HepG2 (cell line): ENCODE measurements around the gene TCTA. TPM values are rescaled to one million over a fixed set of nuclear protein-coding genes. Genes with fewer than 3 reads are reported as not detected.

Experiments
- ASH2L ChIP-seq: fragments of 300-600, 200-600 bp; sonication (generic); IDR thresholded peaks from 2 replicates; pipeline ENCODE4 v1.7.0; 2017; ENCODE audit warnings: low read depth, mild to moderate bottlenecking, moderate library complexity, mixed read lengths, low read length; ENCODE audit not compliant: insufficient read length
- CHCHD3 ChIP-seq: sonication (generic); formaldehyde crosslinking; IDR thresholded peaks from 2 replicates; pipeline ENCODE4 v1.8.0; 2022; ENCODE audit warnings: mild to moderate bottlenecking, missing genetic modification reagents, moderate library complexity
- CREBL2 ChIP-seq: sonication (generic); formaldehyde crosslinking; IDR thresholded peaks from 2 replicates; pipeline ENCODE4 v1.8.1; 2023; ENCODE audit warnings: missing genetic modification reagents, mild to moderate bottlenecking, borderline replicate concordance
- FOXA3 ChIP-seq: IDR thresholded peaks from 2 replicates; pipeline ENCODE4 v1.6.1; 2016; ENCODE audit warnings: missing genetic modification reagents, missing compliant biosample characterization
- GZF1 ChIP-seq: sonication (generic); formaldehyde crosslinking; IDR thresholded peaks from 2 replicates; pipeline ENCODE4 v1.5.1; 2020; ENCODE audit warnings: mild to moderate bottlenecking, missing genetic modification reagents
- HCFC1 ChIP-seq: fragments of 150-350 bp; IDR thresholded peaks from 2 replicates; pipeline ENCODE4 v1.6.1; 2014; ENCODE audit warnings: low read depth, low read length
- MBNL3 ChIP-seq: fragments of 250-450 bp; sonication (Bioruptor Pico); conservative IDR thresholded peaks from 2 replicates; pipeline ENCODE4 v1.8.0; 2022; ENCODE audit warnings: mild to moderate bottlenecking, inconsistent platforms
- MIER2 ChIP-seq: IDR thresholded peaks from 2 replicates; pipeline ENCODE4 v1.6.1; 2016; ENCODE audit warnings: missing biosample characterization, missing genetic modification reagents
- NFIB ChIP-seq: sonication (generic); formaldehyde crosslinking; IDR thresholded peaks from 2 replicates; pipeline ENCODE4 v1.9.0; 2021; ENCODE audit warnings: missing genetic modification reagents, mild to moderate bottlenecking, borderline replicate concordance
- NR1H2 ChIP-seq: sonication (generic); formaldehyde crosslinking; IDR thresholded peaks from 2 replicates; pipeline ENCODE4 v1.8.1; 2022; ENCODE audit warnings: low read depth, missing genetic modification reagents, borderline replicate concordance
- PCBP2 ChIP-seq: fragments of 200-400 bp; formaldehyde crosslinking; optimal IDR thresholded peaks from 2 replicates; pipeline ENCODE3; 2018; ENCODE audit warnings: low read length, low read depth; ENCODE audit not compliant: poor library complexity, severe bottlenecking
- PLRG1 ChIP-seq: fragments of 450-650 bp; conservative IDR thresholded peaks from 2 replicates; pipeline ENCODE4 v1.6.1; 2016
- POGK ChIP-seq: sonication (generic); formaldehyde crosslinking; conservative IDR thresholded peaks from 2 replicates; pipeline ENCODE4 v1.8.0; 2022; ENCODE audit warnings: mild to moderate bottlenecking, moderate library complexity, missing genetic modification reagents
- RFXAP ChIP-seq: sonication (generic); formaldehyde crosslinking; IDR thresholded peaks from 2 replicates; pipeline ENCODE4 v1.4.0; 2020; ENCODE audit warnings: missing genetic modification reagents, borderline replicate concordance
- SETDB1 ChIP-seq: sonication (generic); formaldehyde crosslinking; IDR thresholded peaks from 2 replicates; pipeline ENCODE4 v1.5.1; 2020; ENCODE audit warnings: missing genetic modification reagents, mild to moderate bottlenecking, borderline replicate concordance
- TMF1 ChIP-seq: sonication (generic); formaldehyde crosslinking; IDR thresholded peaks from 2 replicates; pipeline ENCODE4 v1.8.1; 2022; ENCODE audit warnings: low read depth, missing genetic modification reagents
- ZBTB34 ChIP-seq: sonication (generic); formaldehyde crosslinking; IDR thresholded peaks from 2 replicates; pipeline ENCODE4 v1.8.0; 2022; ENCODE audit warnings: mild to moderate bottlenecking, missing genetic modification reagents
- ZBTB38 ChIP-seq: sonication (generic); formaldehyde crosslinking; IDR thresholded peaks from 2 replicates; pipeline ENCODE4 v1.5.1; 2020; ENCODE audit warnings: mild to moderate bottlenecking, missing genetic modification reagents
- ZNF136 ChIP-seq: sonication (generic); formaldehyde crosslinking; IDR thresholded peaks from 2 replicates; pipeline ENCODE4 v1.8.1; 2022; ENCODE audit warnings: low read depth, mild to moderate bottlenecking, moderate library complexity, missing genetic modification reagents
- ZNF326 ChIP-seq: sonication (generic); formaldehyde crosslinking; IDR thresholded peaks from 2 replicates; pipeline ENCODE4 v1.4.0; 2020; ENCODE audit warnings: missing genetic modification reagents, borderline replicate concordance
- ZNF546 ChIP-seq: sonication (generic); formaldehyde crosslinking; conservative IDR thresholded peaks from 2 replicates; pipeline ENCODE4 v1.8.1; 2023; ENCODE audit warnings: mild to moderate bottlenecking, missing genetic modification reagents
- ZNF572 ChIP-seq: sonication (generic); formaldehyde crosslinking; IDR thresholded peaks from 2 replicates; pipeline ENCODE4 v1.5.1; 2020; ENCODE audit warnings: mild to moderate bottlenecking, missing genetic modification reagents
- ZSCAN22 ChIP-seq: sonication (generic); formaldehyde crosslinking; IDR thresholded peaks from 2 replicates; pipeline ENCODE4 v1.4.0; 2020; ENCODE audit warnings: mild to moderate bottlenecking, missing genetic modification reagents
- ZSCAN31 ChIP-seq: sonication (generic); formaldehyde crosslinking; IDR thresholded peaks from 2 replicates; pipeline ENCODE4 v1.5.0; 2020; ENCODE audit warnings: low read depth, mild to moderate bottlenecking, missing genetic modification reagents
- polyA plus RNA-seq, 8 experiments: library from polyadenylated mRNA; depleted of rRNA in 3 of 8; stranded (reverse) in 7 of 8; unstranded in 1 of 8; fragments of >200 nt; fragmentation: Illumina TruSeq in 4 of 8; extraction: Trizol in 4 of 8; gene quantifications; 2 replicates each; pipeline versions ENCODE4 v1.2.1 to v1.2.3, GENCODE V29; 2011 to 2016; ENCODE audit warnings: low read depth in 4 of 8, missing spikeins in 1 of 8, mixed read lengths in 1 of 8; ENCODE audit not compliant: insufficient read depth in 1 of 8
- total RNA-seq, 5 experiments: library from RNA; depleted of rRNA; stranded (reverse); fragments of >200 nt; fragmentation: Illumina TruSeq; extraction: Trizol; gene quantifications; 2 replicates each; pipeline ENCODE4 v1.2.3, GENCODE V29; 2016; ENCODE audit warnings: low read depth in 1 of 5

The TCTA gene
- total and polyA plus RNA-seq, 2 of the 13 experiments (the other 11 are each of a cell fraction or from before 2014, with no cell fraction given), result 8.3 to 13.2 TPM

- TF ChIP-seq POGK (peak; percentile 59; the same call in 1 of the 2 replicates), MIER2 (CRISPR knock-in tag) (no peak), HCFC1 (peak; percentile 81), ZNF546 (CRISPR knock-in tag) (peak; percentile 83; the same call in 1 of the 2 replicates), ASH2L (peak; percentile 70), FOXA3 (CRISPR knock-in tag) (no peak), ZBTB34 (CRISPR knock-in tag) (peak; percentile 65; the same call in 1 of the 2 replicates), CHCHD3 (no peak), CREBL2 (no peak), GZF1 (CRISPR knock-in tag) (no peak), NFIB (CRISPR knock-in tag) (no peak), NR1H2 (CRISPR knock-in tag) (no peak), ZBTB38 (CRISPR knock-in tag) (peak; percentile 26; the same call in 1 of the 2 replicates), ZNF326 (no peak), SETDB1 (CRISPR knock-in tag) (no peak), RFXAP (CRISPR knock-in tag) (peak; percentile 44; the same call in 1 of the 2 replicates), MBNL3 (no peak), TMF1 (CRISPR knock-in tag) (0 out of 2 replicates have a peak, but pooled peaks have one; percentile 25), PCBP2 (no peak), ZNF572 (no peak; the same call in 1 of the 2 replicates), PLRG1 (no peak), ZSCAN22 (CRISPR knock-in tag) (no peak), ZNF136 (CRISPR knock-in tag) (no peak), ZSCAN31 (CRISPR knock-in tag) (peak; percentile 67; the same call in 1 of the 2 replicates)
Measured at GRCh38 chr3:49422379-49423248, 10.4 kb downstream of the TCTA start, which contains the start of gene AMT (continued).
